Measurements from ENCODE around the gene CSMD2. TPM values are rescaled to one million over a fixed set of nuclear protein-coding genes. Genes with fewer than 3 reads are reported as not detected.

The CSMD2 gene
- total and polyA plus RNA-seq, 8 donors, result 0.20 to 0.81 (median 0.47) TPM

GRCh38 chr1:34060187-34060730 lies 104.8 kb downstream of the CSMD2 start:
- H3K36me3 ChIP-seq, result no peaks in the 10 kb centered on the region
- peaks cover 0 to 27% of the 10 kb centered on the region in 2 donors for H3K27me3 ChIP-seq
- H3K4me3 ChIP-seq, result no peak overlapping the region
- intact Hi-C loops (cut with DNase I), result no loop called here
- no peaks in the 10 kb centered on the region for H3K4me1 ChIP-seq
- H3K27ac ChIP-seq, result no peak overlapping the region
- TF ChIP-seq, protein P1, sequence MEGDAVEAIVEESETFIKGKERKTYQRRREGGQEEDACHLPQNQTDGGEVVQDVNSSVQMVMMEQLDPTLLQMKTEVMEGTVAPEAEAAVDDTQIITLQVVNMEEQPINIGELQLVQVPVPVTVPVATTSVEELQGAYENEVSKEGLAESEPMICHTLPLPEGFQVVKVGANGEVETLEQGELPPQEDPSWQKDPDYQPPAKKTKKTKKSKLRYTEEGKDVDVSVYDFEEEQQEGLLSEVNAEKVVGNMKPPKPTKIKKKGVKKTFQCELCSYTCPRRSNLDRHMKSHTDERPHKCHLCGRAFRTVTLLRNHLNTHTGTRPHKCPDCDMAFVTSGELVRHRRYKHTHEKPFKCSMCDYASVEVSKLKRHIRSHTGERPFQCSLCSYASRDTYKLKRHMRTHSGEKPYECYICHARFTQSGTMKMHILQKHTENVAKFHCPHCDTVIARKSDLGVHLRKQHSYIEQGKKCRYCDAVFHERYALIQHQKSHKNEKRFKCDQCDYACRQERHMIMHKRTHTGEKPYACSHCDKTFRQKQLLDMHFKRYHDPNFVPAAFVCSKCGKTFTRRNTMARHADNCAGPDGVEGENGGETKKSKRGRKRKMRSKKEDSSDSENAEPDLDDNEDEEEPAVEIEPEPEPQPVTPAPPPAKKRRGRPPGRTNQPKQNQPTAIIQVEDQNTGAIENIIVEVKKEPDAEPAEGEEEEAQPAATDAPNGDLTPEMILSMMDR (IDR thresholded peaks at IDR 0.05), result no peak
- DNase-seq (no peak), ATAC-seq (no peak)
- H3K9me3 ChIP-seq, result peaks cover 0 to 2% of the 10 kb centered on the region in 2 donors

DNA sequence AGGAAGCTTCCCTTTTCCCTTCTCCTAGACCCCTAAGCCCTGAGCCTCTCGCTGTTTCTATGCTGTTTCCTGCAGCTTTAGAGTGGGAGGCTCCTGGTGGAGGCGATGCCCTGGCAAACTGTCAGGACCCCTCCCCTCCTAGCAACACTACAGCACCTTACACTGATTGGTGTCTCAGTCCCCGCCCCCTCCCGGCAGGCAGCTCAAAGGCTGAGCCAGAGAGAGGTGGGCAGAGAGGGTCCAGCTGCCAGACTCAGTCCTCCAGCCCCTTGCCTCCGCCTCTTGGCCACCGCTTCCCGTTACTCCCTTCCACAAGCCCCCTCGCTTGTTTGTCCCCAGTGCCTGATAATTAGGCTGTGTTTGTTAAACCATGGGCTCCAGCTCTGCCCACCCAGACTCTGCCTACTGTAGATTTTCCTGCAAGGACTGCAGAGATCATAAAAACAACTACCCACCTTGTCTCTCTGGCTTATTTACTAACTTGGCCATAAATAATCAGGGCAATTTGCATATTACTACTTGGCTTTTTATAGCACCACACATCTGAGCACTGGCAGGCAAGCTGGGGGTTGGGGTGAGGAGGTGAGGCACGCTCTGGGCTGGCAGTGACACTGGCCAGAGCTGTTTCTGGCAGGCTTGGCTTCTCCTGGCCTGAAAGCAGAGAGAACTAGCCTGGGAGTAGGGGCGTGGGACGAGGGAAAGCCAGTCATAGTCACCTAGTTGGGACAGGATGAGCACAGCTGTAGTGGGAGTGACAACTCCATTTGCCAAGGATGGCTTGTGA lies 107.5 kb downstream of the CSMD2 start:
- no peak for ATAC-seq

DNA sequence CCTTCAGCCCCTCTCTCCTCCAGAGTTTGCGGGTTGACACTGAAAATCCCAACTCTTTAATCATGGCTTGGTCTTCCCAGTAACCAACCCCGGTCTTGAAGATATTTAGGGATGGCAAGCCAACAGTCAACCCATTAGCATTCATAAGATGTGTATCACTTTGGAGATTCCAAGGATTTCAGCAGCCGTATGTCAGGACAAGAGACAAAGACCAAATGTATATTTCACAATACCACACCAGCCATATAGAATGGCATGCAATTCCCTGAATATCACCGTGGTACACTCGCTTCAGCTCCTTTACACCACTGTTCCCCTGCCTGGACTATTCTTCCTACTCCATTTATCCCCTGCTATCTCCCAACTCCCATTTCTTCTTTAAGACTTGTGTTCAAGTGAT lies 109.2 kb downstream of the CSMD2 start:
- TF ChIP-seq, protein P1 (IDR thresholded peaks at IDR 0.05), result no peak

More for the DNA sequence above, 107.5 kb downstream of the CSMD2 start:
- intact Hi-C loops (cut with DNase I), result no loop called here
- Histone ChIP-seq H3K27ac (no peak overlapping the region), H3K4me1 (no peaks in the 10 kb centered on the region), H3K36me3 (no peaks in the 10 kb centered on the region), H3K27me3 (peaks cover 0 to 23% of the 10 kb centered on the region in 2 donors), H3K9me3 (no peaks in the 10 kb centered on the region), H3K4me3 (no peak overlapping the region)
- peak in 1 of 4 donors; percentile 54 for DNase-seq
- TF ChIP-seq, protein P1 (IDR thresholded peaks at IDR 0.05), result no peak

DNA sequence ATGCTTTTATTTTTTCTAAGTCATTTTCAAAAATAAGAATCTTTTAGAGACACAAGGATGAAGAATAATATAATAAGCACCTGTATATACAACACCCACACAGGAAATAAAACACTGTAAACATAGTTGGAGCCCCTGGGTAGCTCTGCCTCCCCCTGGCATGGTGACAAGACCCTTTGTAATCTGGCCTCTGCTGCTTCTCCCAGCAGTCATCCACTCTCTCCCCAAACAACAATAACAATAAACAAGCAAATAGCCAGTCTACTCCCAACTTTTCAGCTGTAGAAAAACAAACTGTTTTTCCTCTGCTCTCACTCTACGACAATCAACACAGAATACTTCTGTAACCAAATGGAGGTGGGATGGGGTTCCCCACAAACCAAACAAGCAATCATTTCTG lies 110.1 kb downstream of the CSMD2 start:
- Histone ChIP-seq H3K36me3 (no peaks in the 10 kb centered on the region), H3K27me3 (peaks cover 0 to 22% of the 10 kb centered on the region in 2 donors), H3K9me3 (peaks cover 0 to 6% of the 10 kb centered on the region in 2 donors), H3K27ac (no peak overlapping the region), H3K4me3 (no peak overlapping the region), H3K4me1 (no peaks in the 10 kb centered on the region)
- ATAC-seq (no peak), DNase-seq (no peak)
- intact Hi-C loops (cut with DNase I), result no loop called here
- TF ChIP-seq, protein P1 (IDR thresholded peaks at IDR 0.05), result no peak

More for the DNA sequence above, 109.2 kb downstream of the CSMD2 start:
- no peak overlapping the region for H3K27ac ChIP-seq
- no peak overlapping the region for H3K4me3 ChIP-seq
- no peaks in the 10 kb centered on the region for H3K4me1 ChIP-seq
- no peaks in the 10 kb centered on the region for H3K9me3 ChIP-seq
- H3K27me3 ChIP-seq, result peaks cover 0 to 23% of the 10 kb centered on the region in 2 donors
- DNase-seq (no peak), ATAC-seq (no peak)
- intact Hi-C loops (cut with DNase I), result no loop called here
- H3K36me3 ChIP-seq, result no peaks in the 10 kb centered on the region

- no peak for ATAC-seq
- Histone ChIP-seq H3K4me3 (no peak overlapping the region), H3K9me3 (peaks cover 0 to 9% of the 10 kb centered on the region in 2 donors), H3K4me1 (no peaks in the 10 kb centered on the region), H3K36me3 (no peaks in the 10 kb centered on the region), H3K27ac (no peak overlapping the region), H3K27me3 (peaks cover 0 to 11% of the 10 kb centered on the region in 2 donors)
- TF ChIP-seq, protein P1 (IDR thresholded peaks at IDR 0.05), result no peak
- no peak for DNase-seq
- intact Hi-C loops (cut with DNase I), result no loop called here
Observed at GRCh38 chr1:34053660-34054059, 111.4 kb downstream of the CSMD2 start.
